Liver (tissue), 3 donors: ENCODE measurements around the gene PGD.
"Not testable (repeated sequence)": the region's sequence is repeated elsewhere in the genome, so short reads cannot be mapped to it uniquely, and the experiment has no call there.

Source experiments
- ATF3 ChIP-seq: IDR thresholded peaks from 2 replicates; pipeline ENCODE4 v1.6.1; 2016; ENCODE audit warnings: antibody characterized with exemption
- CTCF ChIP-seq: fragments of 150-350 bp; IDR thresholded peaks from 2 replicates; pipeline ENCODE4 v1.5.1; 2017; ENCODE audit warnings: improper control_type of control experiment, low read depth, low read length; ENCODE audit not compliant: missing input control
- FOXA1 ChIP-seq: IDR thresholded peaks from 2 replicates; pipeline ENCODE4 v1.6.1; 2016; ENCODE audit warnings: antibody characterized with exemption
- GABPA ChIP-seq, 2 donors: IDR thresholded peaks in 1 of 2; conservative IDR thresholded peaks in 1 of 2; 2 replicates each; pipeline ENCODE4 v1.6.1; 2016; ENCODE audit warnings: antibody characterized with exemption in 2 of 2, mild to moderate bottlenecking in 1 of 2, moderate library complexity in 1 of 2
- MAX ChIP-seq: IDR thresholded peaks from 2 replicates; pipeline ENCODE4 v1.6.1; 2016; ENCODE audit warnings: antibody characterized with exemption
- NR2F2 ChIP-seq: IDR thresholded peaks from 2 replicates; pipeline ENCODE4 v1.6.1; 2016; ENCODE audit warnings: antibody characterized with exemption
- REST ChIP-seq: IDR thresholded peaks from 2 replicates; pipeline ENCODE4 v1.6.1; 2016; ENCODE audit warnings: antibody characterized with exemption, mild to moderate bottlenecking
- TAF1 ChIP-seq: conservative IDR thresholded peaks from 2 replicates; pipeline ENCODE4 v1.6.1; 2016; ENCODE audit warnings: antibody characterized with exemption, mild to moderate bottlenecking
- donor health status: healthy.
- donor health status: healthy.

GRCh38 chr1:10426535-10426848, 27.6 kb downstream of the PGD start:
- TF ChIP-seq CTCF; FOXA1; MAX; TAF1; GABPA (IDR thresholded peaks at IDR 0.05 in 1 of 2, conservative IDR thresholded peaks at IDR 0.05 in 1 of 2); NR2F2; REST; ATF3: not testable (repeated sequence)
